OCI-LY7 (cell line): ENCODE measurements around the gene OTOF.

ENCODE experiments used
- CTCF ChIP-seq: fragments of 200-600 bp; sonication (generic); conservative IDR thresholded peaks from 2 replicates; pipeline ENCODE4 v1.5.1; 2014; ENCODE audit warnings: mild to moderate bottlenecking, antibody characterized with exemption, low read length, moderate library complexity, mixed read lengths
- EZH2phosphoT487 ChIP-seq: fragments of 200-600 bp; sonication (generic); IDR thresholded peaks from 2 replicates; pipeline ENCODE4 v1.6.1; 2018; ENCODE audit warnings: low read depth, borderline replicate concordance, mild to moderate bottlenecking, mixed run types, antibody characterized with exemption, low read length, moderate library complexity, mixed read lengths

- TF ChIP-seq CTCF (no peak), EZH2phosphoT487 (no peak)
Measured at GRCh38 chr2:26456440-26457250, 21.3 kb downstream of the OTOF start.
